ENCODE data around the gene LRRC34.

The LRRC34 gene

DNA sequence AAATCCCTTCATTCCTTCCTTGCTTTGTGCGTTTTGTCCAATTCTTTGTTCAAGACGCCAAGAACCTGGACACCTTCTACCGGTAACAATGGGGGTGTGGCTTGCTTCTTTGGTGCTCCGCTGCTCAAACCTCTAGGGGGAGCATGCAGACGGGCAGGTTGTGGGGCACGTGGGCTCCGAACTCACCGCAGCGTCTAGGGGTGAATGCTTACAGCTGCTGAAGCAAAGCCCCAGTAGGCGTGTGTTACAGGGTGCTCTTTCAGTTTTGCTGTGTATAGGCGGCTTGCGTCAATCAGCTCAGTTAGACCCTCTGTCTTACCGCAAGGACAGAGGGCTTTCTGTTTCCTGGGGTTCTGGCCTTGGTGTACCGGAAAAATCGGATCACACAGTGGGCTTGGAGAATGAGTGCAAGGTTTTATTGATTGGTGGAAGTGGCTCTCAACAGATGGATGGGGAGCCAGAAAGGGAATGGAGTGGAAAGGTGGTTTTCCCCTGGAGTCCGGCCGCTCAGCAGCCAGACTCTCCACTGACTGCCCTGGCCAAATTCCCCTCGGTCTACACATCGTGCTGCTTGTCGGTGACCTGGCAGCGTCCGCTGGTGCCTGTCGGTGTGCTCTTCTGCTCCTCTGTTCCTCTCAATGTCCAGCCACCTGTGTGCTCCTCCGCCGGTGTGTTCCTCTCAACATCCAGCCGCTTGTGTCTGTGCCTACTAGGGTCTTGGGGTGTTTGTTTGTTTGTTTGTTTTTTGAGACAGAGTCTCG, 1.2 kb upstream of the LRRC34 start:
- Histone ChIP-seq H3K27me3 (ENCODE audit: control insufficient read depth, low read length) (no peaks in the 10 kb centered on the region), H4K20me1 (ENCODE audit: control insufficient read depth, insufficient read depth, low read depth, low read length) (no peaks in the 10 kb centered on the region), H3K27ac (ENCODE audit: low read depth, low read length) (peak overlapping the region; percentile 53), H3K9me2 (replicated peaks; ENCODE audit: control insufficient read depth, low read length) (no peaks in the 10 kb centered on the region), H3F3A (ENCODE audit: control insufficient read depth, insufficient read depth) (peaks cover 14% of the 10 kb centered on the region), H3K4me2 (ENCODE audit: low read length) (peak overlapping the region; percentile 98), H3K9me3 (ENCODE audit: control insufficient read depth, insufficient read depth, low read length) (peaks cover 10% of the 10 kb centered on the region; the same call in 1 of the 2 replicates), H3K4me1 (ENCODE audit: control insufficient read depth, low read length) (peaks cover 52% of the 10 kb centered on the region), H3K4me3 (ENCODE audit: low read length) (peak overlapping the region; percentile 73), H3K79me2 (ENCODE audit: control insufficient read depth, low read length) (peaks cover 22% of the 10 kb centered on the region), H3K36me3 (ENCODE audit: control insufficient read depth, low read length) (no peaks in the 10 kb centered on the region; the same call in 1 of the 2 replicates)
- TF ChIP-seq EZH2phosphoT487 (IDR thresholded peaks at IDR 0.05; ENCODE audit: borderline replicate concordance, low read length): no peak
- TF ChIP-seq, protein P1, sequence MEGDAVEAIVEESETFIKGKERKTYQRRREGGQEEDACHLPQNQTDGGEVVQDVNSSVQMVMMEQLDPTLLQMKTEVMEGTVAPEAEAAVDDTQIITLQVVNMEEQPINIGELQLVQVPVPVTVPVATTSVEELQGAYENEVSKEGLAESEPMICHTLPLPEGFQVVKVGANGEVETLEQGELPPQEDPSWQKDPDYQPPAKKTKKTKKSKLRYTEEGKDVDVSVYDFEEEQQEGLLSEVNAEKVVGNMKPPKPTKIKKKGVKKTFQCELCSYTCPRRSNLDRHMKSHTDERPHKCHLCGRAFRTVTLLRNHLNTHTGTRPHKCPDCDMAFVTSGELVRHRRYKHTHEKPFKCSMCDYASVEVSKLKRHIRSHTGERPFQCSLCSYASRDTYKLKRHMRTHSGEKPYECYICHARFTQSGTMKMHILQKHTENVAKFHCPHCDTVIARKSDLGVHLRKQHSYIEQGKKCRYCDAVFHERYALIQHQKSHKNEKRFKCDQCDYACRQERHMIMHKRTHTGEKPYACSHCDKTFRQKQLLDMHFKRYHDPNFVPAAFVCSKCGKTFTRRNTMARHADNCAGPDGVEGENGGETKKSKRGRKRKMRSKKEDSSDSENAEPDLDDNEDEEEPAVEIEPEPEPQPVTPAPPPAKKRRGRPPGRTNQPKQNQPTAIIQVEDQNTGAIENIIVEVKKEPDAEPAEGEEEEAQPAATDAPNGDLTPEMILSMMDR (IDR thresholded peaks at IDR 0.05; ENCODE audit: low read depth, low read length, poor library complexity, severe bottlenecking): peak; percentile 84

DNA sequence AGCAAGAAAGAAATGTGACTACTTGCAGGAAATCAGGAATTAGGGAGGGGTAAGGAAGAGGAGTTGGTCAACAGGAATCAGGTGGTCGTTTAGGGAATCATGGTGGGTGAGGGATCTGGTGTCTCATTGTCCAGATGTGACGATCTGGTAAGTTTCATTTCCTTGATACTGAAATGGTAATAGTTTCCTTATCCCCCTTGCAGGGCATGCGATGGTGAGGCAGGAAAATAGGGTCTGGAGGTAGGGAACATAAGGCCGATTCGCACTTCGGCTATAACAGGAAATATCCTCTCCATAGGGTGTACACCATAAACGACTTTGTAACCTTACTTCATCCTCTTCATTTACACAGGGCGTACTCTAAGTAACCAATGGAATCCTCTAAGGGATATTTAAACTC, 574 bp upstream of the LRRC34 start:
- no peak for TF ChIP-seq EZH2phosphoT487 (IDR thresholded peaks at IDR 0.05; ENCODE audit: borderline replicate concordance, low read length)
- TF ChIP-seq, protein P1 (IDR thresholded peaks at IDR 0.05; ENCODE audit: low read depth, low read length, poor library complexity, severe bottlenecking): no peak
- H4K20me1 ChIP-seq (ENCODE audit: control insufficient read depth, insufficient read depth, low read depth, low read length): no peaks in the 10 kb centered on the region
- no peaks in the 10 kb centered on the region; the same call in 1 of the 2 replicates for H3K36me3 ChIP-seq (ENCODE audit: control insufficient read depth, low read length)
- H3K27ac ChIP-seq (ENCODE audit: low read depth, low read length): peak overlapping the region; percentile 53
- H3K9me3 ChIP-seq (ENCODE audit: control insufficient read depth, insufficient read depth, low read length): peaks cover 10% of the 10 kb centered on the region; the same call in 1 of the 2 replicates
- H3K9me2 ChIP-seq (replicated peaks; ENCODE audit: control insufficient read depth, low read length): no peaks in the 10 kb centered on the region
- H3K4me2 ChIP-seq (ENCODE audit: low read length): peak overlapping the region; percentile 98
- H3F3A ChIP-seq (ENCODE audit: control insufficient read depth, insufficient read depth): peaks cover 16% of the 10 kb centered on the region
- H3K4me3 ChIP-seq (ENCODE audit: low read length): peak overlapping the region; percentile 73
- peaks cover 22% of the 10 kb centered on the region for H3K79me2 ChIP-seq (ENCODE audit: control insufficient read depth, low read length)
- H3K27me3 ChIP-seq (ENCODE audit: control insufficient read depth, low read length): no peaks in the 10 kb centered on the region
- peaks cover 49% of the 10 kb centered on the region for H3K4me1 ChIP-seq (ENCODE audit: control insufficient read depth, low read length)

GRCh38 chr3:169811631-169812331, 923 bp downstream of the LRRC34 start:
- Histone ChIP-seq H3K9me3 (ENCODE audit: control insufficient read depth, insufficient read depth, low read length) (peaks cover 10% of the 10 kb centered on the region; the same call in 1 of the 2 replicates), H3K79me2 (ENCODE audit: control insufficient read depth, low read length) (peaks cover 22% of the 10 kb centered on the region), H3K4me1 (ENCODE audit: control insufficient read depth, low read length) (peaks cover 46% of the 10 kb centered on the region), H3K27ac (ENCODE audit: low read depth, low read length) (peak overlapping the region; percentile 53), H4K20me1 (ENCODE audit: control insufficient read depth, insufficient read depth, low read depth, low read length) (no peaks in the 10 kb centered on the region), H3K4me3 (ENCODE audit: low read length) (peak overlapping the region; percentile 73), H3K9me2 (replicated peaks; ENCODE audit: control insufficient read depth, low read length) (no peaks in the 10 kb centered on the region), H3F3A (ENCODE audit: control insufficient read depth, insufficient read depth) (peaks cover 16% of the 10 kb centered on the region), H3K36me3 (ENCODE audit: control insufficient read depth, low read length) (peaks cover 3% of the 10 kb centered on the region; the same call in 1 of the 2 replicates), H3K27me3 (ENCODE audit: control insufficient read depth, low read length) (no peaks in the 10 kb centered on the region), H3K4me2 (ENCODE audit: low read length) (peak overlapping the region; percentile 98)
- TF ChIP-seq, protein P1 (IDR thresholded peaks at IDR 0.05; ENCODE audit: low read depth, low read length, poor library complexity, severe bottlenecking): no peak
- TF ChIP-seq EZH2phosphoT487 (IDR thresholded peaks at IDR 0.05; ENCODE audit: borderline replicate concordance, low read length): no peak

All from DOHH2 (cell line).